Trophoblast cell (in vitro differentiated cells and primary cell): ENCODE data around the gene GPR156.

Source experiments
- DNase-seq, 2 donors: peaks; one replicate each; pipeline ENCODE4 v3.0.0-alpha.2; 2016
- H2AFZ ChIP-seq: 2 replicates; pipeline ENCODE4 v1.6.1; 2013; ENCODE audit warnings: low read length, moderate library complexity, mild to moderate bottlenecking; ENCODE audit not compliant: insufficient read depth, poor library complexity
- H2AK5ac ChIP-seq: 2 replicates; pipeline ENCODE4 v1.6.1; 2013; ENCODE audit warnings: mild to moderate bottlenecking, low read length
- H2BK120ac ChIP-seq: 2 replicates; pipeline ENCODE4 v1.6.1; 2013; ENCODE audit warnings: low read length, mild to moderate bottlenecking, moderate library complexity; ENCODE audit not compliant: insufficient read depth, poor library complexity
- H2BK12ac ChIP-seq: 2 replicates; pipeline ENCODE4 v1.6.1; 2013; ENCODE audit warnings: mild to moderate bottlenecking, low read length, moderate library complexity
- H2BK5ac ChIP-seq: 2 replicates; pipeline ENCODE4 v1.6.1; 2013; ENCODE audit warnings: low read length, low read depth, moderate library complexity, mild to moderate bottlenecking; ENCODE audit not compliant: poor library complexity
- H3K14ac ChIP-seq: 2 replicates; pipeline ENCODE4 v1.6.1; 2013; ENCODE audit warnings: mild to moderate bottlenecking, low read length
- H3K18ac ChIP-seq: 2 replicates; pipeline ENCODE4 v1.6.1; 2013; ENCODE audit warnings: mild to moderate bottlenecking, low read length
- H3K23ac ChIP-seq: 2 replicates; pipeline ENCODE4 v1.6.1; 2013; ENCODE audit warnings: low read length
- H3K27ac ChIP-seq: 2 replicates; pipeline ENCODE4 v1.5.1; 2013; ENCODE audit warnings: low read depth, mild to moderate bottlenecking, inconsistent platforms, low read length, moderate library complexity
- H3K27me3 ChIP-seq: 2 replicates; pipeline ENCODE4 v1.6.1; 2013; ENCODE audit warnings: inconsistent platforms, mild to moderate bottlenecking, low read length, moderate library complexity; ENCODE audit not compliant: insufficient read depth
- H3K36me3 ChIP-seq, 2 experiments: 1 replicate in 1 of 2; 2 replicates in 1 of 2; pipeline ENCODE4 v1.6.1; 2013; ENCODE audit warnings: low read length in 2 of 2, mild to moderate bottlenecking in 2 of 2, moderate library complexity in 1 of 2; ENCODE audit not compliant: insufficient read depth in 2 of 2, control insufficient read depth in 1 of 2
- H3K4ac ChIP-seq: 2 replicates; pipeline ENCODE4 v1.6.1; 2013; ENCODE audit warnings: low read depth, mild to moderate bottlenecking, low read length, moderate library complexity
- H3K4me1 ChIP-seq, 2 experiments: 1 replicate in 1 of 2; 2 replicates in 1 of 2; pipeline ENCODE4 v1.6.1; 2013; ENCODE audit warnings: low read length in 2 of 2, mild to moderate bottlenecking in 2 of 2, moderate library complexity in 1 of 2; ENCODE audit not compliant: insufficient read depth in 2 of 2, control insufficient read depth in 1 of 2
- H3K4me2 ChIP-seq: 2 replicates; pipeline ENCODE4 v1.6.1; 2013; ENCODE audit warnings: inconsistent platforms, mild to moderate bottlenecking, low read length, moderate library complexity
- H3K4me3 ChIP-seq: 2 replicates; pipeline ENCODE4 v1.5.1; 2013; ENCODE audit warnings: mild to moderate bottlenecking, low read depth, low read length, inconsistent platforms
- H3K79me1 ChIP-seq: one replicate; pipeline ENCODE4 v1.6.1; 2013; ENCODE audit warnings: low read length
- H3K79me2 ChIP-seq: 2 replicates; pipeline ENCODE4 v1.6.1; 2013; ENCODE audit warnings: low read length, mild to moderate bottlenecking; ENCODE audit not compliant: control insufficient read depth, insufficient read depth, poor library complexity
- H3K9ac ChIP-seq: 2 replicates; pipeline ENCODE4 v1.6.1; 2013; ENCODE audit warnings: mild to moderate bottlenecking, low read length
- H3K9me3 ChIP-seq: 2 replicates; pipeline ENCODE4 v1.6.1; 2013; ENCODE audit warnings: low read depth, mild to moderate bottlenecking, control low read depth, inconsistent platforms, low read length; ENCODE audit not compliant: insufficient read depth
- H4K12ac ChIP-seq: 2 replicates; pipeline ENCODE4 v1.6.1; 2013; ENCODE audit warnings: low read depth, mild to moderate bottlenecking, low read length, moderate library complexity
- H4K8ac ChIP-seq: 2 replicates; pipeline ENCODE4 v1.6.1; 2013; ENCODE audit warnings: low read depth, mild to moderate bottlenecking, low read length, moderate library complexity
- H4K91ac ChIP-seq: one replicate; pipeline ENCODE4 v1.6.1; 2013; ENCODE audit warnings: low read depth, mild to moderate bottlenecking, low read length, moderate library complexity
- WGBS: extraction: QIAGEN DNeasy Blood & Tissue Kit; methylation state at CpG from one replicate; pipeline ENCODE4 v1.1.7; 2013; ENCODE audit warnings: missing lambda C conversion rate; ENCODE audit not compliant: insufficient read length, insufficient coverage; ENCODE audit errors: extremely low coverage; 5-methylcytosine and 5-hydroxymethylcytosine counted together

Gene GPR156

GRCh38 chr3:120181632-120182031 is 103.4 kb downstream of the GPR156 start:
- DNase-seq: no peak
- no peaks in the 10 kb centered on the region for H3K36me3 ChIP-seq
- no peak overlapping the region for H2BK5ac ChIP-seq
- no peaks in the 10 kb centered on the region for H3K27me3 ChIP-seq
- H2AK5ac ChIP-seq: no peak overlapping the region
- no peak overlapping the region for H3K27ac ChIP-seq
- H3K9me3 ChIP-seq: no peaks in the 10 kb centered on the region
- no peak overlapping the region for H3K4me2 ChIP-seq
- no peak overlapping the region for H3K4ac ChIP-seq
- no peak overlapping the region for H2BK120ac ChIP-seq
- H4K8ac ChIP-seq: no peak overlapping the region
- no peak overlapping the region for H3K18ac ChIP-seq
- no peak overlapping the region for H2AFZ ChIP-seq
- H3K4me1 ChIP-seq: peaks cover 12 to 19% of the 10 kb centered on the region in 2 experiments
- H2BK12ac ChIP-seq: peak overlapping the region; percentile 71
- peaks cover under 1% of the 10 kb centered on the region for H3K79me2 ChIP-seq
- H4K91ac ChIP-seq: no peak overlapping the region
- H3K4me3 ChIP-seq: no peak overlapping the region
- H3K14ac ChIP-seq: no peak overlapping the region
- no peak overlapping the region for H4K12ac ChIP-seq
- H3K9ac ChIP-seq: no peak overlapping the region
- no CpG with 5 or more reads among the region's 1 CpG for WGBS
- no peak overlapping the region for H3K23ac ChIP-seq
- peaks cover 14% of the 10 kb centered on the region for H3K79me1 ChIP-seq

- no peak overlapping the region for H2AFZ ChIP-seq
- no CpG with 5 or more reads among the region's 3 CpGs for WGBS
- H3K79me1 ChIP-seq: peaks cover 21% of the 10 kb centered on the region
- H3K9me3 ChIP-seq: no peaks in the 10 kb centered on the region
- H2BK12ac ChIP-seq: peak overlapping the region; percentile 5
- peaks cover 2% of the 10 kb centered on the region for H3K79me2 ChIP-seq
- H3K4me1 ChIP-seq: peaks cover 19 to 25% of the 10 kb centered on the region in 2 experiments
- H3K14ac ChIP-seq: peak overlapping the region; percentile 23
- H2AK5ac ChIP-seq: peak overlapping the region; percentile 27
- H3K4ac ChIP-seq: no peak overlapping the region
- H3K4me3 ChIP-seq: no peak overlapping the region
- H3K27me3 ChIP-seq: no peaks in the 10 kb centered on the region
- no peak overlapping the region for H3K27ac ChIP-seq
- H3K36me3 ChIP-seq: no peaks in the 10 kb centered on the region
- no peak overlapping the region for H3K9ac ChIP-seq
- peak overlapping the region; percentile 16 for H2BK120ac ChIP-seq
- H4K8ac ChIP-seq: no peak overlapping the region
- H3K23ac ChIP-seq: peak overlapping the region; percentile 18
- H3K4me2 ChIP-seq: no peak overlapping the region
- H2BK5ac ChIP-seq: no peak overlapping the region
- DNase-seq: peak; percentile 63 to 75
- no peak overlapping the region for H3K18ac ChIP-seq
- no peak overlapping the region for H4K12ac ChIP-seq
- peak overlapping the region; percentile 64 for H4K91ac ChIP-seq
These were observed 104.2 kb downstream of the GPR156 start for GRCh38 chr3:120180731-120181412.

DNA sequence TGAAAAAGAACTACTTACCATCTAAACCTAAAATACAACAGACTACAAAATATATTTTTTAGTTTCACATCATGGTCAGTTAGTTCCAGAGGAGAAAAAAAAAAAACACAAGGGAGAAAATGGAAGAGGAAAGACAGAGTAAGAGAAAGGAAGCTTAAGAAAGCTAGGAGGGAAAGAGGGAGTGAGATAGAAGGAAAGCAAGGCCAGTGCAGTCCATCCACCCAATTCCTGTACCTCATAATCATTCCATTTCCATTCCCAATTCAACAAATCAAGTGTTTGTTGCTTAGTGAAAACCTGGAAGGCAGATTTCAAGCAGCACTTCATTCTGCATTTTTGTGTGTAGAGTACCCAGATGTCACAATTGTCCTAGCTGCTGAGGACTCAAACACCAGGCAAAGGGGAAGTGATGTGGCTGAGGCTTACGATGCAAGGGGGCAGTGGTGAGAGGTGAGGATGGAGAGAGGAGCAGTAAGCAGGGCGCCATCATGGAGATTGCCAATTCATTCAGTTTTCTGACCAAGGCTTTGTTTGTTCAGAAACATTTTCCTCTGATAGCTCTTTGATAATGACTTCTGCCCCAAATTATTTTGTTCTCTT is 107.2 kb downstream of the GPR156 start:
- no peak overlapping the region for H3K23ac ChIP-seq
- peaks cover 27% of the 10 kb centered on the region for H3K79me1 ChIP-seq
- H3K9me3 ChIP-seq: no peaks in the 10 kb centered on the region
- H3K4me2 ChIP-seq: no peak overlapping the region
- H3K79me2 ChIP-seq: peaks cover 2% of the 10 kb centered on the region
- H4K12ac ChIP-seq: no peak overlapping the region
- no peak overlapping the region for H3K18ac ChIP-seq
- H3K36me3 ChIP-seq: no peaks in the 10 kb centered on the region
- peak overlapping the region; percentile 86 for H4K91ac ChIP-seq
- H3K14ac ChIP-seq: peak overlapping the region; percentile 74
- H3K4ac ChIP-seq: no peak overlapping the region
- peak overlapping the region; percentile 92 for H2BK120ac ChIP-seq
- peak overlapping the region; percentile 65 for H2AFZ ChIP-seq
- peak overlapping the region; percentile 41 for H4K8ac ChIP-seq
- H2BK12ac ChIP-seq: peak overlapping the region; percentile 55
- no peak overlapping the region for H2AK5ac ChIP-seq
- peak overlapping the region; percentile 78 for H2BK5ac ChIP-seq
- no peak for DNase-seq
- no peak overlapping the region for H3K9ac ChIP-seq
- H3K4me3 ChIP-seq: no peak overlapping the region
- H3K27ac ChIP-seq: peak overlapping the region; percentile 91
- no CpG with 5 or more reads among the region's 2 CpGs for WGBS
- H3K4me1 ChIP-seq: peaks cover 23 to 29% of the 10 kb centered on the region in 2 experiments
- H3K27me3 ChIP-seq: no peaks in the 10 kb centered on the region

DNA sequence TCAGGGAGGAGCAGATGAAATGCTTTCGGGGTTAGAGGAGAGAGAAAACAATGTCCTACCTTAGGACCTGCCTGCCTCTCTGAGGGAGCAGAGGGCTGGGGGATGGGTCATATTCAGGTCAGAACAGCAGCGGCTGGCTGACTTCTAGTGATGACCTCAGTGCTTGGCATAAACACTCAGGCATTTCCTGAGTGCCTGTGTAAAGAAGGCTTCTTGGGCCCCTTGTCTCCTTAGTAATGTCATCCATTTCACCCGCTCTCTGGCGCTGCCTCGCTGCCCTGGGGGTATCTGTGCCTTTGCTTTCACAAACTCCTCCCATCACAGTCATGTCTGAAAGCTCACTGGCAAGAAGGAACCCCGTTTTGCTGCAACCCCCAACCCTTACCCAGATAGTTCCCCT is 107.9 kb downstream of the GPR156 start:
- no peak overlapping the region for H3K18ac ChIP-seq
- H3K4me1 ChIP-seq: peaks cover 23 to 29% of the 10 kb centered on the region in 2 experiments
- peak overlapping the region; percentile 40 for H3K4me2 ChIP-seq
- H3K23ac ChIP-seq: no peak overlapping the region
- H2AFZ ChIP-seq: no peak overlapping the region
- no CpG with 5 or more reads among the region's 6 CpGs for WGBS
- no peak overlapping the region for H3K4me3 ChIP-seq
- H4K8ac ChIP-seq: peak overlapping the region; percentile 41
- H2AK5ac ChIP-seq: no peak overlapping the region
- H3K27me3 ChIP-seq: no peaks in the 10 kb centered on the region
- H4K91ac ChIP-seq: no peak overlapping the region
- peak overlapping the region; percentile 91 for H3K27ac ChIP-seq
- peaks cover 2% of the 10 kb centered on the region for H3K79me2 ChIP-seq
- no peak overlapping the region for H2BK12ac ChIP-seq
- no peak overlapping the region for H3K9ac ChIP-seq
- no peaks in the 10 kb centered on the region for H3K36me3 ChIP-seq
- H3K79me1 ChIP-seq: peaks cover 27% of the 10 kb centered on the region
- H3K14ac ChIP-seq: no peak overlapping the region
- peak overlapping the region; percentile 59 for H2BK5ac ChIP-seq
- no peak overlapping the region for H4K12ac ChIP-seq
- H3K9me3 ChIP-seq: no peaks in the 10 kb centered on the region
- peak; percentile 51 to 73 for DNase-seq
- no peak overlapping the region for H3K4ac ChIP-seq
- H2BK120ac ChIP-seq: peak overlapping the region; percentile 83
